HepG2 (cell line): ENCODE measurements around the gene SMLR1. TPM values are rescaled to one million over a fixed set of nuclear protein-coding genes. Genes with fewer than 3 reads are reported as not detected.

Experiments
- AGO1 ChIP-seq: fragments of 200-400 bp; formaldehyde crosslinking; IDR thresholded peaks from 2 replicates; pipeline ENCODE4 v1.6.1; 2017; ENCODE audit warnings: mild to moderate bottlenecking, low read depth, low read length, moderate library complexity; ENCODE audit not compliant: poor library complexity, severe bottlenecking
- AHDC1 ChIP-seq: sonication (generic); formaldehyde crosslinking; IDR thresholded peaks from 2 replicates; pipeline ENCODE4 v1.5.1; 2020; ENCODE audit warnings: mild to moderate bottlenecking, missing genetic modification reagents, borderline replicate concordance
- BCL3 ChIP-seq: sonication (generic); formaldehyde crosslinking; IDR thresholded peaks from 2 replicates; pipeline ENCODE4 v1.5.1; 2020; ENCODE audit warnings: mild to moderate bottlenecking, missing genetic modification reagents, moderate library complexity
- EP300 ChIP-seq, 3 experiments: sonication (generic) in 1 of 3; formaldehyde crosslinking in 1 of 3; IDR thresholded peaks; 2 replicates each; pipeline versions ENCODE4 v1.5.1 to v1.6.1; 2011 to 2020; ENCODE audit warnings: low read depth in 2 of 3, low read length in 2 of 3, borderline replicate concordance in 1 of 3, improper control_type of control experiment in 1 of 3, mild to moderate bottlenecking in 1 of 3, missing genetic modification reagents in 1 of 3, moderate library complexity in 1 of 3
- GFI1 ChIP-seq: sonication (generic); formaldehyde crosslinking; IDR thresholded peaks from 2 replicates; pipeline ENCODE4 v1.5.0; 2020; ENCODE audit warnings: missing genetic modification reagents, mild to moderate bottlenecking, borderline replicate concordance
- HCFC1 ChIP-seq: fragments of 150-350 bp; IDR thresholded peaks from 2 replicates; pipeline ENCODE4 v1.6.1; 2014; ENCODE audit warnings: low read depth, low read length
- HOXA3 ChIP-seq: sonication (generic); formaldehyde crosslinking; IDR thresholded peaks from 2 replicates; pipeline ENCODE4 v1.5.0; 2020; ENCODE audit warnings: missing genetic modification reagents
- HOXA7 ChIP-seq: sonication (generic); formaldehyde crosslinking; IDR thresholded peaks from 2 replicates; pipeline ENCODE4 v1.8.1; 2022; ENCODE audit warnings: mild to moderate bottlenecking, missing genetic modification reagents, moderate library complexity
- JDP2 ChIP-seq: sonication (generic); formaldehyde crosslinking; IDR thresholded peaks from 2 replicates; pipeline ENCODE4 v1.8.1; 2022; ENCODE audit warnings: missing genetic modification reagents, borderline replicate concordance
- KLF16 ChIP-seq, 2 experiments: sonication (generic) in 1 of 2; formaldehyde crosslinking in 1 of 2; IDR thresholded peaks; 2 replicates each; pipeline versions ENCODE4 v1.6.1 to v1.8.0; 2016 to 2023; ENCODE audit warnings: missing genetic modification reagents in 2 of 2, missing compliant biosample characterization in 1 of 2
- MAFF ChIP-seq: IDR thresholded peaks from 2 replicates; pipeline ENCODE4 v1.6.1; 2011; ENCODE audit warnings: low read depth, low read length, improper control_type of control experiment
- MYNN ChIP-seq: sonication (generic); formaldehyde crosslinking; IDR thresholded peaks from 2 replicates; pipeline ENCODE4 v1.4.0; 2020; ENCODE audit warnings: mild to moderate bottlenecking, low read depth, missing genetic modification reagents
- NFYB ChIP-seq: sonication (generic); formaldehyde crosslinking; IDR thresholded peaks from 2 replicates; pipeline ENCODE4 v1.4.0; 2020; ENCODE audit warnings: missing genetic modification reagents
- NR2C2 ChIP-seq: sonication (generic); formaldehyde crosslinking; IDR thresholded peaks from 2 replicates; pipeline ENCODE4 v1.4.0; 2020; ENCODE audit warnings: missing genetic modification reagents, mild to moderate bottlenecking, moderate library complexity, borderline replicate concordance
- POLR2AphosphoS5 ChIP-seq: IDR thresholded peaks from 2 replicates; pipeline ENCODE4 v1.6.1; 2012; ENCODE audit warnings: low read depth, low read length
- RELA ChIP-seq: sonication (generic); formaldehyde crosslinking; IDR thresholded peaks from 2 replicates; pipeline ENCODE4 v1.4.0; 2020; ENCODE audit warnings: missing genetic modification reagents
- SIX4 ChIP-seq: sonication (generic); formaldehyde crosslinking; IDR thresholded peaks from 2 replicates; pipeline ENCODE4 v1.4.0; 2020; ENCODE audit warnings: missing genetic modification reagents
- ZFP41 ChIP-seq: sonication (generic); formaldehyde crosslinking; IDR thresholded peaks from 2 replicates; pipeline ENCODE4 v1.4.0; 2020; ENCODE audit warnings: mild to moderate bottlenecking, missing genetic modification reagents, borderline replicate concordance
- ZNF24 ChIP-seq: fragments of 450-650 bp; IDR thresholded peaks from 2 replicates; pipeline ENCODE4 v1.6.1; 2017; ENCODE audit warnings: antibody characterized with exemption, mild to moderate bottlenecking
- ZNF547 ChIP-seq: sonication (generic); formaldehyde crosslinking; IDR thresholded peaks from 2 replicates; pipeline ENCODE4 v1.5.1; 2020; ENCODE audit warnings: mild to moderate bottlenecking, missing genetic modification reagents
- ZNF605 ChIP-seq: sonication (generic); formaldehyde crosslinking; IDR thresholded peaks from 2 replicates; pipeline ENCODE4 v1.8.0; 2022; ENCODE audit warnings: mild to moderate bottlenecking, missing genetic modification reagents
- ZNF670 ChIP-seq: sonication (generic); formaldehyde crosslinking; IDR thresholded peaks from 2 replicates; pipeline ENCODE4 v1.8.0; 2022; ENCODE audit warnings: mild to moderate bottlenecking, missing genetic modification reagents, borderline replicate concordance
- polyA plus RNA-seq, 8 experiments: library from polyadenylated mRNA; depleted of rRNA in 3 of 8; stranded (reverse) in 7 of 8; unstranded in 1 of 8; fragments of >200 nt; fragmentation: Illumina TruSeq in 4 of 8; extraction: Trizol in 4 of 8; gene quantifications; 2 replicates each; pipeline versions ENCODE4 v1.2.1 to v1.2.3, GENCODE V29; 2011 to 2016; ENCODE audit warnings: low read depth in 4 of 8, missing spikeins in 1 of 8, mixed read lengths in 1 of 8; ENCODE audit not compliant: insufficient read depth in 1 of 8
- total RNA-seq, 5 experiments: library from RNA; depleted of rRNA; stranded (reverse); fragments of >200 nt; fragmentation: Illumina TruSeq; extraction: Trizol; gene quantifications; 2 replicates each; pipeline ENCODE4 v1.2.3, GENCODE V29; 2016; ENCODE audit warnings: low read depth in 1 of 5

Gene SMLR1
- total and polyA plus RNA-seq, 2 of the 13 experiments (the other 11 are each of a cell fraction or from before 2014, with no cell fraction given) = 41.8 to 104 TPM

- TF ChIP-seq AHDC1 (CRISPR knock-in tag) (peak; percentile 49; the same call in 1 of the 2 replicates), MAFF (peak; percentile 80), RELA (no peak), GFI1 (CRISPR knock-in tag) (peak; percentile 56), ZNF670 (no peak; the same call in 1 of the 2 replicates), SIX4 (peak; percentile 33; the same call in 1 of the 2 replicates), AGO1 (no peak), JDP2 (no peak), MYNN (CRISPR knock-in tag) (peak; percentile 45; the same call in 1 of the 2 replicates), ZNF605 (peak; percentile 64), NR2C2 (no peak), BCL3 (CRISPR knock-in tag) (0 out of 2 replicates have a peak, but pooled peaks have one; percentile 47), HCFC1 (no peak), ZNF547 (CRISPR knock-in tag) (0 out of 2 replicates have a peak, but pooled peaks have one; percentile 16), ZNF24 (no peak), HOXA3 (CRISPR knock-in tag) (peak; percentile 71), ZFP41 (CRISPR knock-in tag) (no peak), EP300 (IDR thresholded peaks at IDR 0.05; ENCODE audit: low read depth in 2 of 2, low read length in 2 of 2) (peak; percentile 49 to 94; a peak in 2 of 4 replicates), EP300 (CRISPR knock-in tag; IDR thresholded peaks at IDR 0.05; ENCODE audit: borderline replicate concordance) (peak; percentile 77; the same call in 1 of the 2 replicates), POLR2AphosphoS5 (peak; percentile 99), NFYB (CRISPR knock-in tag) (peak; percentile 30; the same call in 1 of the 2 replicates), HOXA7 (no peak), KLF16 (CRISPR knock-in tag; IDR thresholded peaks at IDR 0.05) (peak in 1 of 2 experiments; percentile 84; a peak in 2 of 4 replicates)
These were observed at the start of gene SMLR1 (continued) for GRCh38 chr6:130827247-130828149.
